Measurements from ENCODE around the gene NOSTRIN. TPM values are rescaled to one million over a fixed set of nuclear protein-coding genes. Genes with fewer than 3 reads are reported as not detected.

Gene NOSTRIN
- total and polyA plus RNA-seq, 4 donors, result 4.1 to 16.7 (median 8.5) TPM

GRCh38 chr2:168765401-168765800 lies 37.0 kb upstream of the NOSTRIN start:
- Histone ChIP-seq H3K27me3 (ENCODE audit: control insufficient read depth in 4 of 4, insufficient read depth in 4 of 4, low read length in 3 of 4) (no peaks in the 10 kb centered on the region), H3K9me3 (ENCODE audit: control insufficient read depth in 4 of 4, low read length in 3 of 4) (no peaks in the 10 kb centered on the region), H3K4me3 (ENCODE audit: low read depth in 1 of 3, low read length in 3 of 3) (no peak overlapping the region), H3K27ac (ENCODE audit: low read depth in 1 of 2, low read length in 2 of 2) (no peak overlapping the region), H3K4me1 (ENCODE audit: control insufficient read depth in 4 of 4, insufficient read depth in 4 of 4, low read length in 3 of 4) (no peaks in the 10 kb centered on the region), H3K36me3 (ENCODE audit: control insufficient read depth in 4 of 4, insufficient read depth in 3 of 4, low read depth in 1 of 4, low read length in 3 of 4) (peaks cover 0 to 7% (median 0%) of the 10 kb centered on the region in 4 donors), H3K9ac (ENCODE audit: low read depth in 1 of 2, low read length in 2 of 2) (no peak overlapping the region)
- DNase-seq (ENCODE audit: low spot score), result no peak
- 81% methylated on average over 1 of the region's 1 CpG for WGBS
- TF ChIP-seq NR2F2 (IDR thresholded peaks at IDR 0.05) (no peak), HNF4G (IDR thresholded peaks at IDR 0.05) (no peak), EGR1 (IDR thresholded peaks at IDR 0.05; ENCODE audit: low read depth in 2 of 2) (no peak), TAF1 (conservative IDR thresholded peaks at IDR 0.05) (no peak), REST (IDR thresholded peaks at IDR 0.05) (no peak), JUND (IDR thresholded peaks at IDR 0.05) (no peak)

- TF ChIP-seq RXRA (IDR thresholded peaks at IDR 0.05) (no peak), GABPA (IDR thresholded peaks at IDR 0.05 in 1 of 2, conservative IDR thresholded peaks at IDR 0.05 in 1 of 2) (no peak), FOXA2 (IDR thresholded peaks at IDR 0.05) (no peak), HNF4G (IDR thresholded peaks at IDR 0.05) (no peak), EGR1 (IDR thresholded peaks at IDR 0.05; ENCODE audit: low read depth in 2 of 2) (no peak), REST (IDR thresholded peaks at IDR 0.05) (no peak), CTCF (IDR thresholded peaks at IDR 0.05; ENCODE audit: low read depth, low read length, missing input control) (no peak), MAX (IDR thresholded peaks at IDR 0.05) (no peak), ATF3 (IDR thresholded peaks at IDR 0.05) (no peak), HNF4A (conservative IDR thresholded peaks at IDR 0.05) (no peak), TAF1 (conservative IDR thresholded peaks at IDR 0.05) (no peak), YY1 (IDR thresholded peaks at IDR 0.05) (no peak)
- WGBS, result 88% methylated on average over 2 of the region's 2 CpGs
- Histone ChIP-seq H3K9ac (ENCODE audit: low read depth in 1 of 2, low read length in 2 of 2) (no peak overlapping the region), H3K4me1 (ENCODE audit: control insufficient read depth in 4 of 4, insufficient read depth in 4 of 4, low read length in 3 of 4) (no peaks in the 10 kb centered on the region), H3K36me3 (ENCODE audit: control insufficient read depth in 4 of 4, insufficient read depth in 3 of 4, low read depth in 1 of 4, low read length in 3 of 4) (peaks cover 0 to 7% (median 0%) of the 10 kb centered on the region in 4 donors), H3K27me3 (ENCODE audit: control insufficient read depth in 4 of 4, insufficient read depth in 4 of 4, low read length in 3 of 4) (no peaks in the 10 kb centered on the region), H3K27ac (ENCODE audit: low read depth in 1 of 2, low read length in 2 of 2) (no peak overlapping the region), H3K4me3 (ENCODE audit: low read depth in 1 of 3, low read length in 3 of 3) (no peak overlapping the region), H3K9me3 (ENCODE audit: control insufficient read depth in 4 of 4, low read length in 3 of 4) (no peaks in the 10 kb centered on the region)
- no peak for DNase-seq (ENCODE audit: low spot score)
Observed at GRCh38 chr2:168766600-168766999, 35.8 kb upstream of the NOSTRIN start.

Measured in liver (tissue), 9 donors.